Neural cell (in vitro differentiated cells): ENCODE data around the gene CCL1.

ENCODE experiments used
- CTCF ChIP-seq: fragments of 450-650 bp; IDR thresholded peaks from 2 replicates; pipeline ENCODE4 v1.5.1; 2014; ENCODE audit warnings: antibody characterized with exemption, mild to moderate bottlenecking, moderate library complexity; ENCODE audit not compliant: poor library complexity, severe bottlenecking
- EP300 ChIP-seq: fragments of 450-650 bp; conservative IDR thresholded peaks from 2 replicates; pipeline ENCODE4 v1.6.1; 2014; ENCODE audit warnings: antibody characterized with exemption, mild to moderate bottlenecking, moderate library complexity; ENCODE audit not compliant: poor library complexity, severe bottlenecking
- EZH2 ChIP-seq: fragments of 200-600, 300-800 bp; shearing (Covaris generic), sonication (generic); IDR thresholded peaks from 2 replicates; pipeline ENCODE4 v1.6.1; 2014; ENCODE audit warnings: antibody characterized with exemption, low read length, borderline replicate concordance, mild to moderate bottlenecking; ENCODE audit not compliant: insufficient read depth, poor library complexity, severe bottlenecking
- MXI1 ChIP-seq: fragments of 450-650 bp; conservative IDR thresholded peaks from 2 replicates; pipeline ENCODE4 v1.6.1; 2014; ENCODE audit warnings: antibody characterized with exemption, mild to moderate bottlenecking; ENCODE audit not compliant: poor library complexity, severe bottlenecking
- POLR2AphosphoS5 ChIP-seq: IDR thresholded peaks from 2 replicates; pipeline ENCODE4 v1.6.1; 2012
- RAD21 ChIP-seq: fragments of 450-650 bp; conservative IDR thresholded peaks from 2 replicates; pipeline ENCODE4 v1.6.1; 2014; ENCODE audit warnings: antibody characterized with exemption, mild to moderate bottlenecking, moderate library complexity
- REST ChIP-seq: IDR thresholded peaks from 2 replicates; pipeline ENCODE4 v1.6.1; 2012; ENCODE audit warnings: borderline replicate concordance
- SMC3 ChIP-seq: fragments of 450-650 bp; conservative IDR thresholded peaks from 2 replicates; pipeline ENCODE4 v1.6.1; 2014; ENCODE audit warnings: antibody characterized with exemption, mild to moderate bottlenecking, moderate library complexity; ENCODE audit not compliant: poor library complexity
- TAF1 ChIP-seq: IDR thresholded peaks from 2 replicates; pipeline ENCODE4 v1.6.1; 2012; ENCODE audit warnings: low read depth

- TF ChIP-seq CTCF (no peak), TAF1 (no peak), REST (no peak), POLR2AphosphoS5 (no peak), EP300 (no peak), EZH2 (no peak), SMC3 (no peak), RAD21 (no peak), MXI1 (no peak)
Observed at GRCh38 chr17:34364751-34365150, 1.7 kb upstream of the CCL1 start.
